Neuron (in vitro differentiated cells): ENCODE measurements around the gene IL32.
"Not testable (repeated sequence)": the region's sequence is repeated elsewhere in the genome, so short reads cannot be mapped to it uniquely, and the experiment has no call there.

Experiments
- H2AFZ ChIP-seq: one replicate; pipeline ENCODE4 v1.6.1; 2013; ENCODE audit warnings: low read depth, mild to moderate bottlenecking, inconsistent platforms, low read length, moderate library complexity
- H3K27me3 ChIP-seq: one replicate; pipeline ENCODE4 v1.6.1; 2013; ENCODE audit warnings: low read length; ENCODE audit not compliant: insufficient read depth
- H3K36me3 ChIP-seq: one replicate; pipeline ENCODE4 v1.6.1; 2013; ENCODE audit warnings: low read length; ENCODE audit not compliant: insufficient read depth
- H3K4me1 ChIP-seq: one replicate; pipeline ENCODE4 v1.6.1; 2013; ENCODE audit warnings: low read length; ENCODE audit not compliant: insufficient read depth
- H3K4me3 ChIP-seq: 2 replicates; pipeline ENCODE4 v1.5.1; 2013; ENCODE audit warnings: mild to moderate bottlenecking, low read length, moderate library complexity
- H3K9me3 ChIP-seq: one replicate; pipeline ENCODE4 v1.6.1; 2013; ENCODE audit warnings: low read length

Gene IL32

DNA sequence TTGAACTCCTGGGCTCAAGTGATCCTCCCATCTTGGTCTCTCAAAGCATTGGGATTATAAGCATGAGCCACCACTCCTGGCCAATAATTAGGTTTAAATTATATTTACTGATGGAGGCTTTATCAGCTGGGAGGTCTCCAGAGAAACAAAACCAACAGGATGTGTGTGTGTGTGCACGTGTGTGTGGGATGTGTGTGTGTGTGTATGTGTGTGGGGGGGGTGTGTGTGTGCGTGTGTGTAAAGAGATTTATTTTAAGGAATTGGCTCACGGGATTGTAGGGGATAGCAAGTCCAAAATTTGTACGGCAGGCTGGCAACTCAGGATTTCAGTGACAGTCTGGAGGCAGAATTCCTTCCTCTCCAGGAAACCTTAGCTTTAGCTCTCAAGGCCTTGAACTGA lies 14.4 kb upstream of the IL32 start:
- Histone ChIP-seq H3K36me3 (no peaks in the 10 kb centered on the region), H3K27me3 (peaks cover 32% of the 10 kb centered on the region)

DNA sequence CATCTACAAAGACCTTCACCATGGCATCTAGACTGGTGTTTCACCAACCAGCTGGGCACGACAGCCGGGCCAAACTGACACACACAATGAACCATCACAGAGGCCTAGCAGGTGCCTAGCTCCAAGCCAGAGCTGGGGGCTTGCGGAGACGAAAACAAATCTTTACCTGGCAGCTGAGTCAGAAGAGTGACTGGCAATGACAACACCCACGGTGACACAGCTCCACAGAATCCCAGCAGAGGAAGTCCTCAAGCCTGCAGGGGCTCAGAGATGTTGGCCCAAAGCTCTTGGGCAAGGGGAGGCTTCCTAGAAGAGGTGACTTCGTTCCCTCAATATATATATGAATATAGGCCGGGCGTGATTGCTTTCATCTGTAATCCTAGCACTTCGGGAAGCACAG lies 13.9 kb upstream of the IL32 start:
- Histone ChIP-seq H3K4me3 (no peak overlapping the region), H3K9me3 (no peaks in the 10 kb centered on the region), H3K4me1 (no peaks in the 10 kb centered on the region), H3K27me3 (peaks cover 27% of the 10 kb centered on the region), H2AFZ (no peak overlapping the region), H3K36me3 (no peaks in the 10 kb centered on the region)

More for the DNA sequence above, 14.4 kb upstream of the IL32 start:
- peaks cover 3% of the 10 kb centered on the region for H3K4me1 ChIP-seq
- no peaks in the 10 kb centered on the region for H3K9me3 ChIP-seq
- no peak overlapping the region for H3K4me3 ChIP-seq
- H2AFZ ChIP-seq: no peak overlapping the region

DNA sequence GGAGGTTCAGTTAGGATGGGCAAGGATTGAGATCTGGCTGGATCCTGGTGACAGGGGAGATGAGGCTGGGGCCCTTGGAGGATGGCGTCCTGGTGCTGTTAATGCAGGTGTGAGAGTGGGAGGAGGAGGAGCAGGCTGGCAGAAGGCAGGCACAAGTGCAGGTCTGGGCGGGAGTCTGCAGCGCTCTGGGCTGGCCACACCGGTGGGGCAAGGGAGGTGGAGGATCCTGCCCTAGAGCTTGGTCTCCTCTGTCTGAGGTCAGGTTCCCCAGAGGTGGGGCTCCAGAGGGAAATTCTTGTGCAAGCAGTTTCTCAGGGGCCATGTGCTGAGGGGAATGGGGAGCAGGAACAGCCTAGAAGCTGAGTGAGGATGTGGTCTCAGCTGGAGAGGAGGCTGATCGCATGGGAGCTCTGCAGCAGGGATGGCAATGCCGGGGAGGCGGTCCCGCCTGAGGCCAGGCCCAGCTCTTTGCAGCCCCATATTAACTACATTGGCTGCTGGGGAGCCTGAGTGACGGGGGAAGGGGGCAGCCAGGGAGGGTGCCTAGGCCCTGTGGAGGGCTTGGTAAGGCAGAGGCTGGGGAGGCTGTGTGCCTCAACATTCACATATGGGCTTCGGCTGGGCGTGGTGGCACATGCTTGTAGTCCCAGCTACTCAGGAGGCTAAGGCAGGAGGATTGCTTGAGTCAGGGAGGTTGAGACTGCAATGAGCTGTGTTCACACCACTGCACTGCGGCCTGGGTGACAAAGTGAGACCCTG lies 12.7 kb upstream of the IL32 start:
- H3K9me3 ChIP-seq, H2AFZ ChIP-seq, H3K36me3 ChIP-seq, H3K4me3 ChIP-seq, H3K4me1 ChIP-seq: not testable (repeated sequence)
- H3K27me3 ChIP-seq: peaks cover 15% of the 10 kb centered on the region

DNA sequence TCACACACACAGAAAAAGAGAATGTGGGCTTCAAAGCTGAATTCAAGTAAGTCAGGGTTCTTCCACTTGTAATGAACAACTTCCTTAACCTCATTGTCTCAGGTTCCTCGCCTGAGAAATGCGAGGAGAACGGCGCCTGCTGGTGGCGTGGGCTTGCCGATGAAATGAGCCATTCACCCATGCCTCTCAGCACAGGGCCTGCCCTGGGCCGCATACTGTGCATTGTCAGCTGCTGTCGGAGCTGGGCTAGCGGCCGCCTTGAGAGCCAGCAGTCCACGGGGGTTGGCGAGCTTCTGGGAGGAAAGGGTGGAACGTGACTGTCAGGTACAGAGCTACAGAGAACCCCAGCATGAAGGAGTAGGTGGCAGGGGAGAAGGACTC lies 12.1 kb upstream of the IL32 start:
- H2AFZ ChIP-seq, H3K9me3 ChIP-seq, H3K27me3 ChIP-seq, H3K36me3 ChIP-seq, H3K4me1 ChIP-seq, H3K4me3 ChIP-seq: not testable (repeated sequence)

DNA sequence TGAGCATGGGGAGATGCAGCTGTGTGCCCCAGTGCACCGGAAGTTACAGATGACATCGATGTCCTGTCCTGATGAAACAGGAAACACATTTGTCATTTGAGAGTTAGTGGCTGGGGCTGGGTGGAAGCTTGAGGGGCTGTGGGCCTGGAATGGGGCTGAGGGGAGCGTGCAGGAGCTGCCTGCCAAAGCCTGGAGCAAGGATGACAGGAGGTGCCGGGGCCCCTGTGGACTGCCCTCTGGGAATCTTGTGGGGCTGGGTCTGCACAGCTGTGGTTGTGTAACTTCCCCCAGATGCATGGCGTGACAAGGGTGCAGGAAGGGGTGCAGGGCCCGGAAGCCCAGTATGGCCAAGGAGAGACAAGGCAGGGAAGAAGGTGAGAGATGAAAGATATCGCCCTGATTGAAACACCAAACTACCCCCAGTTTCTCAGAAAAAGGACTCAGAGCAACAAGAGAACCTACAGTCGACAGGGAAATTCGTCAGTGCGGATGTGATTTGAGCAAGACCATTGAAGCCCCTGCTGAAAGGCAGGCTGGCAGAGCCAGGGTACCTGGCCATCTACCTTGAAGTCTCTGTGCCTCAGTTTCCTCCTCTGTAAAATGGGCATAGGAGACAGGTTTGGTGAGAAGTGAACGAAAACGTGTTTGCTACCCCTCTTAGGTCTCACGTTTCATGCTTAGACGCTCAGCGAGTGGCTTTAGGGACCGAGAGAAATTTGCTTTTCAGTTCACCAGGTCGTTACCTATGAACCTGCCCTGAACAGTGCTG lies 10.3 kb upstream of the IL32 start:
- H2AFZ ChIP-seq: no peak overlapping the region
- H3K4me1 ChIP-seq: peaks cover 7% of the 10 kb centered on the region
- H3K4me3 ChIP-seq: no peak overlapping the region
- no peaks in the 10 kb centered on the region for H3K27me3 ChIP-seq
- H3K9me3 ChIP-seq: no peaks in the 10 kb centered on the region
- no peaks in the 10 kb centered on the region for H3K36me3 ChIP-seq

DNA sequence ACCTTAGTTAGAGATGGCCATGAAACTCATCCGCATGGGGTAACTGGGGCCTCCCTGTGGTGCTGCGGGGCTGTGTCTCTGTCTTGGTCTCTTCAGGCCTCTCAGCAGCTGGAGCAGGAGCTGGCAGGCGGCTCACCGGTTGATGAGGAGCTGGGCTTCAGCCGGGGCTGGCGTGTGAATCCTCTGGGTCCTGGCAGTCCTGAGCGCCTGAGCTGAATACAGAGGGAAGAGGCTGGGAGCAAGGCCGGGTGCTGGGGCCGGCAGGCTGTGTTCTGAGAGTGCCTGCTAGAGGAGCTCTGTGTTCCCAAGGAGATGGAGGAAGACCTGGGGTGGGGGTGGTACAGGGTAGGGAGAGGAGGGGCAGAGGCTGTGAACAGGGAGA lies 9.7 kb upstream of the IL32 start:
- H3K4me1 ChIP-seq, H2AFZ ChIP-seq, H3K27me3 ChIP-seq, H3K4me3 ChIP-seq, H3K9me3 ChIP-seq, H3K36me3 ChIP-seq: not testable (repeated sequence)

DNA sequence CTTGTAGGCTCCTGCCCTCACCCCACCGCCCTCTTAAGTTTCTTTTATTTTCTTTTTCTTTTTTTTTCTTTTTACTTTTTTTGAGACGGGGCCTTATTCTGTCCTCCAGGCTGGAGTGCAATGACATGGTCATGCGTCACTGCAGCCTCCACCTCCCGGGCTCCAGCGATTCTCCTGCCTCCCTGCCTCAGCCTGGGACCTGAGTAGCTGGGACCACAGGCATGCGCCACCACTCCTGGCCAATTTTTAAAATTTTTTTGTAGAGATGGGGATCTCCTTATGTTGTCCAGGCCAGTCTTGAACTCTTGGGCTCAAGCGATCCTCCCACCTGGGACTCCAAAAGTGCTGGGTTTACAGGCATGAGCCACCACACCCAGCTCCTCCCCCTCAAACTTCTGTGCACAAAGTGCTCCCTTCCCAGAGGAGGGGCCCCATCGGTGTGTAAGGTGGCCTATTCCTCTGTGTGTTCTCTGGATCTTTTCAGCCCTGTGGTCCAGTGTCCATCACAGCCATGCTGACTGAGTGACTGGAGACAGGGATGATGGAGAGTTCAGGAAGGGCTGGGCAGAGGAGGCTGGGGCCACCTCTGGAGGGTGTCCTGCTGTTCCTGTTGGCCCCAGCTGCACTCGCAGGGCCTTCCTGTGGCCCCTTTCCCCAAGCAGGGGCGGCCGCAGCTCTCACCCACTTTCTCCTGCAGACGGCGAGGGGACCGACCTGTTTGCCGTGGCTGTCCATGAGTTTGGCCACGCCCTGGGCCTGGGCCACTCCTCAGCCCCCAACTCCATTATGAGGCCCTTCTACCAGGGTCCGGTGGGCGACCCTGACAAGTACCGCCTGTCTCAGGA lies 8.9 kb upstream of the IL32 start:
- H3K4me1 ChIP-seq: peaks cover 7% of the 10 kb centered on the region
- H3K9me3 ChIP-seq: no peaks in the 10 kb centered on the region
- H3K36me3 ChIP-seq: no peaks in the 10 kb centered on the region

DNA sequence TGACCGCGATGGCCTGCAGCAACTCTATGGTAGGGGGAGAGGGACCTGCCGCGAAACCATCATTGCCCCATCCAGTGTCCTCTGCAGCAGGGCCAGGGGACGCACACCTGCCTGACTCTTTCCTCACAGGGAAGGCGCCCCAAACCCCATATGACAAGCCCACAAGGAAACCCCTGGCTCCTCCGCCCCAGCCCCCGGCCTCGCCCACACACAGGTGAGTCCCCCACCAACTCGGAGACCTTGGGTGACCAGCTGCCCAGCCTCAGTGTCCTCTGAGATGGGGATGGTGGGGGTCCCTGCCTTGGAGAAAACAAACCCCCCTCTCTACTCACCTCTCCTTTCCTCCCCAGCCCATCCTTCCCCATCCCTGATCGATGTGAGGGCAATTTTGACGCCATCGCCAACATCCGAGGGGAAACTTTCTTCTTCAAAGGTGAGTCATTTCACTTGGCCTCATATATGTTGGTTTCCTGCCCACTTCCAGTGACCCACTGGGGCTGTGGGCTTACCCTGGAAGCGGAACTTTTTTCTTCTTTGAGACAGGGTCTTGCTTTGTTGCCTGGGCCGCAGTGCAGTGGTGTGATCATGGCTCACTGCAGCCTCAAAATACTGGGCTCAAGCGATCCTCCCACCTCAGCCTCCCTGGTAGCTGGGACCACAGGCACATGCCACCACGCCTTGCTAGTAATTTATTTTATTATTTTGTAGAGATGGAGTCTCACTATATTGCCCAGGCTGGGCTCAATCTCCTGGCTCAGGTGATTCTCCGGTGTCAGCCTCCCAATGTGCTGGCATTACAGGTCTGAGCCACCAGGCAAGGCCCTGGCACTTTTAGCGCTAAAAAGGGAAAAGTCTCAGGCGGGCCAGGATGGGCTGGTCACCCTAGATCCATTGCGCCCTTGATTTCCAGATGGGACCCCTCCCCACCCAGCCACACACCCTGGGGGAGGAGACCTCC lies 8.0 kb upstream of the IL32 start:
- no peaks in the 10 kb centered on the region for H3K36me3 ChIP-seq
- no peak overlapping the region for H3K4me3 ChIP-seq
- H3K4me1 ChIP-seq: peaks cover 7% of the 10 kb centered on the region
- no peak overlapping the region for H2AFZ ChIP-seq
- no peaks in the 10 kb centered on the region for H3K27me3 ChIP-seq
- H3K9me3 ChIP-seq: no peaks in the 10 kb centered on the region

More for the DNA sequence above, 8.9 kb upstream of the IL32 start:
- no peak overlapping the region for H3K4me3 ChIP-seq
- no peaks in the 10 kb centered on the region for H3K27me3 ChIP-seq
- H2AFZ ChIP-seq: no peak overlapping the region

DNA sequence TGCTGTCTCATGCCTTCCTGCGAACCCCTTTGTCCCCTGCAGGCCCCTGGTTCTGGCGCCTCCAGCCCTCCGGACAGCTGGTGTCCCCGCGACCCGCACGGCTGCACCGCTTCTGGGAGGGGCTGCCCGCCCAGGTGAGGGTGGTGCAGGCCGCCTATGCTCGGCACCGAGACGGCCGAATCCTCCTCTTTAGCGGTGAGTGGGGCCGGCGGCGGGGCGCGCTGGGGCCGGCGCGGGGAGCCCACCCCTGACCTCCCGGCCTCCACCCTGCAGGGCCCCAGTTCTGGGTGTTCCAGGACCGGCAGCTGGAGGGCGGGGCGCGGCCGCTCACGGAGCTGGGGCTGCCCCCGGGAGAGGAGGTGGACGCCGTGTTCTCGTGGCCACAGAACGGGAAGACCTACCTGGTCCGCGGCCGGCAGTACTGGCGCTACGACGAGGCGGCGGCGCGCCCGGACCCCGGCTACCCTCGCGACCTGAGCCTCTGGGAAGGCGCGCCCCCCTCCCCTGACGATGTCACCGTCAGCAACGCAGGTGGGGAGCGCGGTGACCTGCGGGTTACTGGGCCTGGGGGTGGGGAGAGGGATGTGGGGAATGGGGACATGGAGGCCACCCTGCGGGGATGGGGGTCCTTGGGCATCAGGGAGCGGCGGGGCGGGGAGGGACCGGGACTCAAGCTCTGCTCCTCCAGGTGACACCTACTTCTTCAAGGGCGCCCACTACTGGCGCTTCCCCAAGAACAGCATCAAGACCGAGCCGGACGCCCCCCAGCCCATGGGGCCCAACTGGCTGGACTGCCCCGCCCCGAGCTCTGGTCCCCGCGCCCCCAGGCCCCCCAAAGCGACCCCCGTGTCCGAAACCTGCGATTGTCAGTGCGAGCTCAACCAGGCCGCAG lies 7.1 kb upstream of the IL32 start:
- H3K4me3 ChIP-seq: peak overlapping the region; percentile 86
- peak overlapping the region; percentile 64 for H2AFZ ChIP-seq
- H3K36me3 ChIP-seq: no peaks in the 10 kb centered on the region
- H3K27me3 ChIP-seq: no peaks in the 10 kb centered on the region
- H3K4me1 ChIP-seq: peaks cover 7% of the 10 kb centered on the region
- H3K9me3 ChIP-seq: no peaks in the 10 kb centered on the region

DNA sequence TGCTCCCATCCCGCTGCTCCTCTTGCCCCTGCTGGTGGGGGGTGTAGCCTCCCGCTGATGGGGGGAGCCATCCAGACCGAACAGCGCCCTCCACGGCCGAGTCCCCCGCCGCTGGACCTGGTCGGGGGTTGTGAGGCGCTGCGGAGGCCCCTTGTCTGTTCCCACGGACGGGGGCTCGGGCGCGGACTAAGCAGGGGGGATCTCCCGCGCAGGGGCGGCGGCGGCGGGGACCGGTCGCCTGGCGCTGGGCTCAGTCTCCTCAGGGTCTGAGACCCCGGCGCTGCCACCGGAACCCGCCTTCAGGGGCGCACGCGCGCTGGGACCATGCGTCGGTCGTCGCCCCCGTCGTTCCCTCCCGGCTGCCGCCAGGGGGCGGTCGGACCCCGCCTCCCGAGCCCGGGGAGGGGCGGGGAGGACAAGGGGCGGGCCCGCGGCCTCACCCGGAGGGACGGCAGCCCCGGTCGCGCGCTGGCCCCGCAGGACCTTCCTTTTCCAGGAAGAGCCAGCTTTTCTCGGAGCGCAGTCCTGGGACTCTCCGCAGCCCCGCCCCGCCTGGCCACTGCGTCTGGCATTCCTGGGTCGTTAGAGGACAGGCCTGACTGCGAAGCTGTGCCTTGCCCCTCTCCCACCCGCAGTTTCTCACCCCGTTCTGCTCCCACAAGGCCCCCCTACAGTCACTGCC lies 6.3 kb upstream of the IL32 start:
- Histone ChIP-seq H3K27me3 (peaks cover 2% of the 10 kb centered on the region), H2AFZ (peak overlapping the region; percentile 64), H3K4me3 (peak overlapping the region; percentile 86), H3K4me1 (peaks cover 7% of the 10 kb centered on the region), H3K9me3 (peaks cover 3% of the 10 kb centered on the region), H3K36me3 (no peaks in the 10 kb centered on the region)

DNA sequence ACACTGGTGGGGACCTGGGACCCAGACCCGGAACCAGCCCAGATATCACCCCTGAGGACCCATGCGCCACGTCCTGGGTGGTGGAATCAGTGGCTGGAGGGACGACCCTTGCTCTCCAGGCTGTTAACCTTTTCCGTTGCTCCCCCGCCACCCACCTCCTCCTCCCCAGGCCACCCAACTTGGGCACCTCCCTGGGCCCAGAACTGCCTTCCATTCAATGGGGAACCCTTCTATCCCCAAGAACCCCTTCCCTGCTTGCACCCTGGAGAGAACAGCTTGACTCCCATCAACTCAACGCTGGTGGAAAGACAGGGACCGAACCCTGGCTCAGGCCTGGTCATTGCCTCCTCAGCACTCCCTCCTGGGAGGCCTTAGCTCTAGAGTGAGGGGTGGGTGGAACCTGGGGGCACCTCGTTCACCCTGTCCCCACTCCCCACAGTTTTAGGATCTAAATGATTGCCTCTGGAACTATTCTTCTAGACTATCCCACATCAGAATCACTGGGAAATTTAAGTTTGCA lies 5.7 kb upstream of the IL32 start:
- H3K36me3 ChIP-seq: no peaks in the 10 kb centered on the region
- H3K4me1 ChIP-seq: peaks cover 7% of the 10 kb centered on the region
- H3K9me3 ChIP-seq: peaks cover 3% of the 10 kb centered on the region
- H2AFZ ChIP-seq: peak overlapping the region; percentile 64
- H3K27me3 ChIP-seq: peaks cover 2% of the 10 kb centered on the region
- peak overlapping the region; percentile 47 for H3K4me3 ChIP-seq
